Measurements from ENCODE around the gene F13B. TPM values are rescaled to one million over a fixed set of nuclear protein-coding genes. Genes with fewer than 3 reads are reported as not detected.

The F13B gene
- 0.05 to 0.13 TPM in 2 of 5 replicates, not detected in the others for total RNA-seq (2022; extraction: Qiagen RNA extraction; ENCODE audit: low read depth)

GRCh38 chr1:197066719-197067456, at the start of gene F13B:
TSS of gene F13B (minus strand) at chr1:197067260. CDS start at chr1:197067223, 37 bp downstream.

Other genes with a start within 250 kb of the F13B start
- gene CFHR1, start 247.5 kb downstream of the F13B start, total RNA-seq (2022; extraction: Qiagen RNA extraction; ENCODE audit: low read depth), result 0.10 to 0.39 TPM (median 0.31 TPM) in 4 of 5 replicates, not detected in the other
- gene CFHR4, start 179.2 kb downstream of the F13B start, total RNA-seq (2022; extraction: Qiagen RNA extraction; ENCODE audit: low read depth), result not detected in 5 replicates
- gene CFHR2, start 123.5 kb downstream of the F13B start, total RNA-seq (2022; extraction: Qiagen RNA extraction; ENCODE audit: low read depth), result not detected in 5 replicates
- gene CFHR5, start 89.7 kb downstream of the F13B start, total RNA-seq (2022; extraction: Qiagen RNA extraction; ENCODE audit: low read depth), result not detected in 5 replicates
- 19.9 to 30.2 TPM (median 28.2 TPM) in 5 replicates for gene ASPM, start 79.4 kb upstream of the F13B start, total RNA-seq (2022; extraction: Qiagen RNA extraction; ENCODE audit: low read depth)
- 2.8 to 5.0 TPM (median 4.1 TPM) in 5 replicates for gene ZBTB41, start 134.0 kb upstream of the F13B start, total RNA-seq (2022; extraction: Qiagen RNA extraction; ENCODE audit: low read depth)
- gene CRB1, start 201.0 kb upstream of the F13B start, total RNA-seq (2022; extraction: Qiagen RNA extraction; ENCODE audit: low read depth), result not detected in 5 replicates

Data from A549 treated with DMSO at 1 μM for 4 hours (cell line).